Neural cell (in vitro differentiated cells): Measurements from ENCODE around the gene TEX47. TPM values are rescaled to one million over a fixed set of nuclear protein-coding genes. Genes with fewer than 3 reads are reported as not detected.

ENCODE experiments used
- H2AFZ ChIP-seq: fragments of 200-600, 300-800 bp; sonication (generic), shearing (Covaris generic); 2 replicates; pipeline ENCODE4 v1.6.0; 2014; ENCODE audit warnings: low read depth, mild to moderate bottlenecking, antibody characterized with exemption, low read length, moderate library complexity
- H3F3A ChIP-seq: fragments of 200-600 bp; shearing (Covaris generic); 2 replicates; pipeline ENCODE4 v1.6.1; 2016; ENCODE audit warnings: mild to moderate bottlenecking, moderate library complexity, mixed read lengths, antibody characterized with exemption, low read length; ENCODE audit not compliant: insufficient read depth, poor library complexity, severe bottlenecking
- H3K27ac ChIP-seq: fragments of 200-600, 300-800 bp; sonication (generic), shearing (Covaris generic); 2 replicates; pipeline ENCODE4 v1.5.1; 2014; ENCODE audit warnings: mild to moderate bottlenecking, low read length, moderate library complexity
- H3K27me3 ChIP-seq: fragments of 300-800, 200-600 bp; sonication (generic), shearing (Covaris generic); 2 replicates; pipeline ENCODE4 v1.6.0; 2014; ENCODE audit warnings: mild to moderate bottlenecking, low read depth, low read length, moderate library complexity; ENCODE audit not compliant: insufficient read depth
- H3K36me3 ChIP-seq: fragments of 300-800, 200-600 bp; sonication (generic), shearing (Covaris generic); 2 replicates; pipeline ENCODE4 v1.5.1; 2014; ENCODE audit warnings: mild to moderate bottlenecking, antibody characterized with exemption, low read length, moderate library complexity; ENCODE audit not compliant: insufficient read depth
- H3K4me2 ChIP-seq: fragments of 300-800, 200-600 bp; sonication (generic), shearing (Covaris generic); 2 replicates; pipeline ENCODE4 v1.6.0; 2014; ENCODE audit warnings: mild to moderate bottlenecking, low read length
- H3K4me3 ChIP-seq: fragments of 300-800, 200-600 bp; sonication (generic), shearing (Covaris generic); 2 replicates; pipeline ENCODE4 v1.5.1; 2014; ENCODE audit warnings: mild to moderate bottlenecking, low read length, moderate library complexity
- H3K79me2 ChIP-seq: fragments of 200-600 bp; shearing (Covaris generic); replicated peaks from 2 replicates; pipeline ENCODE4 v1.6.0; 2014; ENCODE audit warnings: mild to moderate bottlenecking, low read length, moderate library complexity; ENCODE audit not compliant: insufficient read depth
- H3K9ac ChIP-seq: fragments of 300-800, 200-600 bp; sonication (generic), shearing (Covaris generic); 2 replicates; pipeline ENCODE4 v1.6.1; 2016; ENCODE audit warnings: mild to moderate bottlenecking, low read length, mixed read lengths
- H3K9me2 ChIP-seq: fragments of 200-600 bp; shearing (Covaris generic); 2 replicates; pipeline ENCODE4 v1.6.1; 2016; ENCODE audit warnings: mild to moderate bottlenecking, low read length, mixed read lengths; ENCODE audit not compliant: insufficient read depth
- H3K9me3 ChIP-seq: fragments of 200-600, 300-800 bp; sonication (generic), shearing (Covaris generic); 2 replicates; pipeline ENCODE4 v1.6.1; 2016; ENCODE audit warnings: mild to moderate bottlenecking, mixed run types, low read length, moderate library complexity, mixed read lengths
- H4K20me1 ChIP-seq: fragments of 200-600 bp; shearing (Covaris generic); 2 replicates; pipeline ENCODE4 v1.6.1; 2016; ENCODE audit warnings: mild to moderate bottlenecking, mixed run types; ENCODE audit not compliant: insufficient read depth
- CTCF ChIP-seq: fragments of 450-650 bp; IDR thresholded peaks from 2 replicates; pipeline ENCODE4 v1.5.1; 2014; ENCODE audit warnings: antibody characterized with exemption, mild to moderate bottlenecking, moderate library complexity; ENCODE audit not compliant: poor library complexity, severe bottlenecking
- EP300 ChIP-seq: fragments of 450-650 bp; conservative IDR thresholded peaks from 2 replicates; pipeline ENCODE4 v1.6.1; 2014; ENCODE audit warnings: antibody characterized with exemption, mild to moderate bottlenecking, moderate library complexity; ENCODE audit not compliant: poor library complexity, severe bottlenecking
- EZH2 ChIP-seq: fragments of 200-600, 300-800 bp; shearing (Covaris generic), sonication (generic); IDR thresholded peaks from 2 replicates; pipeline ENCODE4 v1.6.1; 2014; ENCODE audit warnings: antibody characterized with exemption, low read length, borderline replicate concordance, mild to moderate bottlenecking; ENCODE audit not compliant: insufficient read depth, poor library complexity, severe bottlenecking
- MXI1 ChIP-seq: fragments of 450-650 bp; conservative IDR thresholded peaks from 2 replicates; pipeline ENCODE4 v1.6.1; 2014; ENCODE audit warnings: antibody characterized with exemption, mild to moderate bottlenecking; ENCODE audit not compliant: poor library complexity, severe bottlenecking
- POLR2AphosphoS5 ChIP-seq: IDR thresholded peaks from 2 replicates; pipeline ENCODE4 v1.6.1; 2012
- RAD21 ChIP-seq: fragments of 450-650 bp; conservative IDR thresholded peaks from 2 replicates; pipeline ENCODE4 v1.6.1; 2014; ENCODE audit warnings: antibody characterized with exemption, mild to moderate bottlenecking, moderate library complexity
- REST ChIP-seq: IDR thresholded peaks from 2 replicates; pipeline ENCODE4 v1.6.1; 2012; ENCODE audit warnings: borderline replicate concordance
- SMC3 ChIP-seq: fragments of 450-650 bp; conservative IDR thresholded peaks from 2 replicates; pipeline ENCODE4 v1.6.1; 2014; ENCODE audit warnings: antibody characterized with exemption, mild to moderate bottlenecking, moderate library complexity; ENCODE audit not compliant: poor library complexity
- TAF1 ChIP-seq: IDR thresholded peaks from 2 replicates; pipeline ENCODE4 v1.6.1; 2012; ENCODE audit warnings: low read depth
- polyA plus RNA-seq: library from polyadenylated mRNA; depleted of rRNA; stranded (reverse); fragments of >200 nt; gene quantifications from 2 replicates; pipeline ENCODE4 v1.2.3, GENCODE V29; 2014

Gene TEX47
- polyA plus RNA-seq, 1 donor from 2014 or later = not detected

GRCh38 chr7:88757371-88757770 lies 38.2 kb downstream of the TEX47 start:
- no peak for TF ChIP-seq SMC3
- no peak for TF ChIP-seq POLR2AphosphoS5
- Histone ChIP-seq H3K4me2 (no peak overlapping the region), H4K20me1 (no peaks in the 10 kb centered on the region), H3K9me2 (no peaks in the 10 kb centered on the region), H3K27me3 (peaks cover 42% of the 10 kb centered on the region), H3K9ac (no peak overlapping the region), H3K9me3 (no peaks in the 10 kb centered on the region), H3K27ac (no peak overlapping the region), H3K4me3 (no peak overlapping the region), H3F3A (no peaks in the 10 kb centered on the region), H2AFZ (no peak overlapping the region), H3K36me3 (no peaks in the 10 kb centered on the region), H3K79me2 (no peaks in the 10 kb centered on the region)

GRCh38 chr7:88756802-88757201 lies 38.7 kb downstream of the TEX47 start:
- Histone ChIP-seq H3K36me3 (no peaks in the 10 kb centered on the region), H3K4me2 (no peak overlapping the region), H4K20me1 (no peaks in the 10 kb centered on the region), H3K9me2 (no peaks in the 10 kb centered on the region), H3K27ac (no peak overlapping the region), H3K79me2 (no peaks in the 10 kb centered on the region), H3K27me3 (peaks cover 42% of the 10 kb centered on the region), H3K9ac (no peak overlapping the region), H3F3A (no peaks in the 10 kb centered on the region), H2AFZ (no peak overlapping the region), H3K4me3 (no peak overlapping the region), H3K9me3 (no peaks in the 10 kb centered on the region)
- TF ChIP-seq SMC3 = no peak
- no peak for TF ChIP-seq POLR2AphosphoS5
- TF ChIP-seq REST = no peak
- no peak for TF ChIP-seq TAF1
- TF ChIP-seq EZH2 = no peak
- no peak for TF ChIP-seq MXI1
- TF ChIP-seq CTCF = no peak
- TF ChIP-seq RAD21 = no peak
- no peak for TF ChIP-seq EP300

- H3K36me3 ChIP-seq = no peaks in the 10 kb centered on the region
- H3F3A ChIP-seq = no peaks in the 10 kb centered on the region
- no peak overlapping the region for H2AFZ ChIP-seq
- no peaks in the 10 kb centered on the region for H4K20me1 ChIP-seq
- H3K9me3 ChIP-seq = no peaks in the 10 kb centered on the region
- H3K79me2 ChIP-seq = no peaks in the 10 kb centered on the region
- TF ChIP-seq SMC3 (no peak), EP300 (no peak), RAD21 (no peak), TAF1 (no peak), EZH2 (no peak), MXI1 (no peak), REST (no peak), CTCF (no peak), POLR2AphosphoS5 (no peak)
- no peak overlapping the region for H3K9ac ChIP-seq
- no peak overlapping the region for H3K4me2 ChIP-seq
- no peak overlapping the region for H3K4me3 ChIP-seq
- H3K9me2 ChIP-seq = no peaks in the 10 kb centered on the region
- H3K27me3 ChIP-seq = no peaks in the 10 kb centered on the region
- no peak overlapping the region for H3K27ac ChIP-seq
Measured at GRCh38 chr7:88746126-88746525, 49.4 kb downstream of the TEX47 start.
